ENCODE results near the gene IFT80. TPM values are rescaled to one million over a fixed set of nuclear protein-coding genes. Genes with fewer than 3 reads are reported as not detected.
"Not testable (repeated sequence)": the region's sequence is repeated elsewhere in the genome, so short reads cannot be mapped to it uniquely, and the experiment has no call there.

Gene IFT80
- total and polyA plus RNA-seq, 9 of the 15 experiments (the other 6 are each of a cell fraction or from before 2014, with no cell fraction given) = 6.7 to 21.1 (median 16.4) TPM

- DNase-seq (ENCODE audit: extremely low read depth in 1 of 4, low spot score in 3 of 4); in situ Hi-C loops (cut with MboI); CTCF ChIA-PET (ENCODE audit: low intra/inter-chr PET ratio); H3K9me1 ChIP-seq (ENCODE audit: control insufficient read depth, insufficient read depth, low read length); FAIRE-seq; H3K79me2 ChIP-seq (ENCODE audit: control insufficient read depth, insufficient read depth, low read length); H3K4me1 ChIP-seq (replicated peaks in 1 of 2; ENCODE audit: control insufficient read depth in 2 of 2, insufficient read depth in 2 of 2, low read length in 2 of 2); H3K4me3 ChIP-seq; H3K36me3 ChIP-seq (ENCODE audit: control insufficient read depth, insufficient read depth, low read length); H3K27me3 ChIP-seq (ENCODE audit: control insufficient read depth in 2 of 2, insufficient read depth in 2 of 2, low read length in 2 of 2); H3K4me2 ChIP-seq (ENCODE audit: insufficient read depth, low read length); BruUV-seq (replicated peaks); H4K20me1 ChIP-seq (replicated peaks; ENCODE audit: control insufficient read depth, insufficient read depth, low read length); POLR2A ChIA-PET; H3K27ac ChIP-seq (ENCODE audit: extremely low read depth, low read depth, low read length); H2AFZ ChIP-seq (ENCODE audit: low read depth, low read length); intact Hi-C loops (cut with micrococcal nuclease); H3K9me3 ChIP-seq (replicated peaks; ENCODE audit: control insufficient read depth, insufficient read depth, low read depth, low read length); ATAC-seq; H3K9ac ChIP-seq (ENCODE audit: insufficient read depth in 1 of 2, low read depth in 2 of 2, low read length in 2 of 2): not testable (repeated sequence)
- peak; percentile 56; the same call in 1 of the 2 replicates for TF ChIP-seq SMARCE1 (IDR thresholded peaks at IDR 0.05)
- 20% methylated on average over 2 of the region's 2 CpGs for WGBS (ENCODE audit: insufficient coverage, low coverage, missing lambda C conversion rate)
These were observed 36.1 kb downstream of the IFT80 start for GRCh38 chr3:160362896-160363295.

- Histone ChIP-seq H3K36me3 (ENCODE audit: control insufficient read depth, insufficient read depth, low read length) (no peaks in the 10 kb centered on the region), H4K20me1 (replicated peaks; ENCODE audit: control insufficient read depth, insufficient read depth, low read length) (no peaks in the 10 kb centered on the region), H3K79me2 (ENCODE audit: control insufficient read depth, insufficient read depth, low read length) (no peaks in the 10 kb centered on the region), H3K4me1 (replicated peaks in 1 of 2; ENCODE audit: control insufficient read depth in 2 of 2, insufficient read depth in 2 of 2, low read length in 2 of 2) (no peaks in the 10 kb centered on the region), H3K9me1 (ENCODE audit: control insufficient read depth, insufficient read depth, low read length) (no peaks in the 10 kb centered on the region), H3K9me3 (replicated peaks; ENCODE audit: control insufficient read depth, insufficient read depth, low read depth, low read length) (no peaks in the 10 kb centered on the region), H3K4me2 (ENCODE audit: insufficient read depth, low read length) (no peak overlapping the region), H3K4me3 (no peak overlapping the region), H3K27ac (ENCODE audit: extremely low read depth, low read depth, low read length) (no peak overlapping the region), H2AFZ (ENCODE audit: low read depth, low read length) (no peak overlapping the region), H3K27me3 (ENCODE audit: control insufficient read depth in 2 of 2, insufficient read depth in 2 of 2, low read length in 2 of 2) (no peaks in the 10 kb centered on the region), H3K9ac (ENCODE audit: insufficient read depth in 1 of 2, low read depth in 2 of 2, low read length in 2 of 2) (no peak overlapping the region)
- intact Hi-C loops (cut with micrococcal nuclease) = no loop called here
- 85% methylated on average over 4 of the region's 4 CpGs for WGBS (ENCODE audit: insufficient coverage, low coverage, missing lambda C conversion rate)
- no TSS peak for BruUV-seq (replicated peaks)
- DNase-seq (ENCODE audit: extremely low read depth in 1 of 4, low spot score in 3 of 4) = no peak
- POLR2A ChIA-PET = interaction anchor here (0.5 kb wide), 1 partner anchor 294 kb away, joined by 3 read pairs; no protein-coding TSS in a partner anchor
- FAIRE-seq = no peak
- CTCF ChIA-PET (ENCODE audit: low intra/inter-chr PET ratio) = no interaction called here
- no peak for ATAC-seq
- in situ Hi-C loops (cut with MboI) = no loop called here
- TF ChIP-seq HINFP (tag; conservative IDR thresholded peaks at IDR 0.05; ENCODE audit: low read depth) = no peak
- TF ChIP-seq NCOA1 (IDR thresholded peaks at IDR 0.05; ENCODE audit: low read depth) = no peak
- TF ChIP-seq HEY1 (CRISPR knock-in tag; IDR thresholded peaks at IDR 0.05; ENCODE audit: borderline replicate concordance) = no peak
- TF ChIP-seq HMG20A (CRISPR knock-in tag; conservative IDR thresholded peaks at IDR 0.05) = no peak
These were observed 43.2 kb downstream of the IFT80 start for GRCh38 chr3:160355826-160356225.

All from K562 (cell line).